ENCODE measurements around the gene ABHD17A.
"Not testable (repeated sequence)": the region's sequence is repeated elsewhere in the genome, so short reads cannot be mapped to it uniquely, and the experiment has no call there.

The ABHD17A gene

GRCh38 chr19:1880611-1881392 is 4.5 kb downstream of the ABHD17A start:
- DNase-seq = no peak

- not testable (repeated sequence) for DNase-seq
These were observed 5.3 kb downstream of the ABHD17A start for GRCh38 chr19:1879982-1880381.

- DNase-seq = not testable (repeated sequence)
These were observed 6.7 kb downstream of the ABHD17A start for GRCh38 chr19:1878583-1878982.

GRCh38 chr19:1877280-1877660 is 8.0 kb downstream of the ABHD17A start:
- not testable (repeated sequence) for DNase-seq

- DNase-seq = not testable (repeated sequence)
These were observed 8.6 kb downstream of the ABHD17A start for GRCh38 chr19:1876496-1877279.

GRCh38 chr19:1875646-1876495 is 9.4 kb downstream of the ABHD17A start:
- peak; percentile 88 to 92 for DNase-seq

- not testable (repeated sequence) for DNase-seq
These were observed 10.0 kb downstream of the ABHD17A start for GRCh38 chr19:1875265-1875645.

- DNase-seq = peak in 1 of 2 experiments; percentile 26
These were observed 10.6 kb downstream of the ABHD17A start for GRCh38 chr19:1874554-1875185.

- DNase-seq = peak; percentile 46 to 79
These were observed 11.5 kb downstream of the ABHD17A start for GRCh38 chr19:1873524-1874473.

- DNase-seq = no peak
These were observed 12.3 kb downstream of the ABHD17A start for GRCh38 chr19:1872807-1873523.

GRCh38 chr19:1871630-1872029 is 13.7 kb downstream of the ABHD17A start:
- DNase-seq = no peak

- DNase-seq = no peak
These were observed 14.1 kb downstream of the ABHD17A start for GRCh38 chr19:1871140-1871597.

GRCh38 chr19:1868971-1869370 is 16.3 kb downstream of the ABHD17A start:
- no peak for DNase-seq

GRCh38 chr19:1867349-1867724 is 18.0 kb downstream of the ABHD17A start:
- DNase-seq = no peak

- DNase-seq = no peak
These were observed 18.5 kb downstream of the ABHD17A start for GRCh38 chr19:1866693-1867348.

- no peak for DNase-seq
These were observed 19.9 kb downstream of the ABHD17A start for GRCh38 chr19:1865172-1866010.

GRCh38 chr19:1864480-1865171 is 20.7 kb downstream of the ABHD17A start:
- DNase-seq = peak in 1 of 2 experiments; percentile 26
